Transverse colon (tissue), 4 donors: ENCODE results near the gene BTNL2.

Source experiments
- CTCF ChIP-seq, 5 experiments: fragments of 200-600 bp in 3 of 5; fragments of 450-650 bp in 2 of 5; sonication (generic) in 3 of 5; IDR thresholded peaks; 1 replicate in 2 of 5; 2 replicates in 3 of 5; pipeline ENCODE4 v1.5.1; 2016 to 2017; ENCODE audit warnings: antibody characterized with exemption in 5 of 5, inconsistent platforms in 3 of 5, mild to moderate bottlenecking in 2 of 5, moderate library complexity in 1 of 5
- EP300 ChIP-seq: sonication (generic); formaldehyde crosslinking; IDR thresholded peaks from one replicate; pipeline ENCODE4 v1.6.1; 2017; ENCODE audit warnings: antibody characterized with exemption, low read depth
- POLR2AphosphoS5 ChIP-seq, 3 donors: sonication (generic); formaldehyde crosslinking; IDR thresholded peaks; one replicate each; pipeline ENCODE4 v1.6.1; 2016; ENCODE audit warnings: antibody characterized with exemption in 3 of 3

DNA sequence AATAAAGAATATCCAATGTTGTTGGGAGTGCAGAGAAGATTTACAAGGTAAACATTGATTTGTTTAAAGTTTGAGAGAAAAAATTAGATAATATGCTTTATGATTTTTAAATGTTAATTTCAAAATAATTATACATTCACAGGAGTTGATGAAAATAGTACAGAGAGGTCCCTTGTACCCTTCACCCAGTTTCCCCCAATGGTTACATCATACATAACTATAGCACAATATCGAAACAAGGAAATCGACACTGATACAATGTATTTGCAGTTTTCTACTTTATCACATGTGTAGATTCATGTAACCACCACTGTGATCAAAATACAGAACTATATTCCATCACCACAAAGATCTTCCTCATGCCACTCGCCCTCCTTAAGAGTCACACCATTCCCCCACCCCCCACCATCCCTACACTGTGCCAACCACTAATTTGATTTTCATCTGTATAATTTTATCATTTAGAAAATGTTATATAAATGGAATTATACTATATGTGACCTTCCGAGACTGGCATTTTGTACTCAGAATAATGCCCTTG lies 21.0 kb upstream of the BTNL2 start:
- TF ChIP-seq CTCF (IDR thresholded peaks at IDR 0.05) (no peak), EP300 (no peak), POLR2AphosphoS5 (IDR thresholded peaks at IDR 0.05) (no peak)
